HG03342 (cell line): Measurements from ENCODE around the gene SSH2.
"Not testable (repeated sequence)": the region's sequence is repeated elsewhere in the genome, so short reads cannot be mapped to it uniquely, and the experiment has no call there.

Experiments
- ATAC-seq: cut with Tn5 transposase; IDR thresholded peaks from one replicate; pipeline ENCODE4 v1.9.1; 2021; ENCODE audit warnings: mild to moderate bottlenecking, moderate library complexity; ENCODE audit not compliant: unreplicated experiment

SSH2 gene

DNA sequence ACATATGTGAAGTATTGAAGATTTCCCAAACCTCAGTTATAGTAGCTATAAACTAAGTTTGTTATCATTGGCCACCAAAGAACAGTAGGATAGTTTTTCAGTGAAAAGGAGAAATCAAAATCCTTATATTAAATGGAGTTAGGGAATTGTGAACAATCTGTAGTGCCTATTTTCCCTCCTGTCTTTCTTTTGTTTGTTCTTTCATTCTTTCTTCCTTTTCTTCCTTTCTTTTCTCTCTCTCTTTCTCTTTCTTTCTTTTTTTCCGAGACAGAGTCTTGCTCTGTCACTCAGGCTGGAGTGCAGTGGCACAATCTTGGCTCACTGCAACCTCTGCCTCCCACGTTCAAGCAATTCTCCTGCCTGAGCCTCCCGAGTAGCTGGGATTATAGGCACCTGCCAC, 48.8 kb downstream of the SSH2 start:
- ATAC-seq: no peak

DNA sequence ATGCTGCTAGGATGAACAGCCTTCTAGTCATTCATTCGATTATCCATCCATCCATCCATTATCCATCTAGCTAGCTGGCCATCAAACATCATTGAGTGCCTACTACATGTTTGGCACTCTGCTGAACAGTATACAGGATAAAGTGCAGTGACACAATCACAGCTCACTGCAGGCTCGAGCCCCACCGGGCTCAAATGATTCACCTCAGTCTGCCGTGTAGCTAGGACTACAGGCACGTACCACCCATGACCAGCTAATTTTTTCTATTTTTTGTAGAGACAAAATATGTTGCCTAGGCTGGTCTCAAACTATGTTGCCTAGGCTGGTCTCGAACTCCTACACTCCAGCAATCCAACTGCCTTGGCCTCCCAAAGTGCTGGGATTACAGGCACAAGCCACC, 50.0 kb downstream of the SSH2 start:
- ATAC-seq: no peak

DNA sequence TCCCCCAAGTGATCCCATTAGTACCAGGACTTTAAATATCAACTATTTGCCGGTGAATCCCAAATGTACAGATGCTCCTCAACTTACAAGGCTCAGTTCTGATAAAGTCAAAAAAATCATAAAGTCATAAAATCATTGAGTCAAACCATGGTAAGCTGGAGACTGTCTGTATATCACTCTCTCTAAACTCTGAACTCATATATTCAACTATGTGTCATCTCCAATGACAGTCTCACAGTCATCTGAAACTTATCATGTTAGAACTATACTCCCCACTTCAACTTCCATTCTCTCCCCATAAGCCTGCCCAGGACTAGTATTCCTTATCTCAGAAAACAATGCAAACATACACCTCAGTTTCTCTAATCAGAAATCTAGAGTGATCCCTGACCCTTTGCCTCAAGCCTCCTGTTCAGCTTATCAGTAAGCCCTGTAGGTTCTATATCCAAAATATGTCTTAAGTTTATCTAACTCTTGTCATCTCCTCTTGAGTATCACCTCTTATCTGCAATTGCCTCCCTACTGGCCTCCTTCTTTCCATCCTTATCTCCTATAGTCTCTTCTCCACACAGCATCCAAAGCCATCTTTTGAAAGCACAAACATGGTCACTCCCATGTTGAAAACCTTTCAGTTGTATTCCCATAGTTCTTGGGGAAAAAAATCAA, 55.0 kb downstream of the SSH2 start:
- no peak for ATAC-seq

DNA sequence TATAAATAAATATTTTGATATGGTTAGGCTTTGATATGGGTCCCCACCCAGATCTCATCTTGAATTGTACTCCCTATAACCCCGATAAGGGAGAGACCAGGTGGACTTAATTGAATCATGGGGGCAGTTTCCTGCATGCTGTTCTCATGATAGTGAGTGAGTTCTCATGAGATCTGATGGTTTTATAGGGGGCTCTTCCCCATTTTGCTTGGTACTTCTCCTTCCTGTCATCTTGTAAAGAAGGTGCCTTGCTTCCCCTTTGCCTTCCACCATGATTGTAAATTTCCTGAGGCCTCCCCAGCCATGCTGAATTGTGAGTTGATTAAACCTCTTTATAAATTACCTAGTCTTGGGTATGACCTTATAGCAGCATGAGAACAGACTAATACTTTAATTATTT, 55.7 kb downstream of the SSH2 start:
- ATAC-seq: not testable (repeated sequence)

DNA sequence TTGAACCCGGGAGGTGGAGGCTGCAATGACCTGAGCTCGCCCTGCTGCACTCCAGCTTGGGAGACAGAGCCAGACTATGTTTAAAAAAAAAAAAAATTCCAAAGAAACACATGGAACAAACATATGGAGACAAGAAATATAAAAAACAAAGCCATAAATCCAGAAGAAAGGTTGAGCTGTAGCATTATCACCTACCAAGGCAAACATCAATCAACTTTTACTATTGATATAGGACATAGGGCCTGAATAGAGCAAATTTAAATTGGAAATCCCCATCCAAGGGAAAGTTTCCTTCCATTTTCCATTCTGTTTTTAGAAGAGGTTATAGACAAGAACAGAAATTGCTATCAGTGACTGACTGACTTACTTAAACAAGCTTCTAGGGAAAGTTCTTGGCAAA, 56.6 kb downstream of the SSH2 start:
- ATAC-seq: no peak

DNA sequence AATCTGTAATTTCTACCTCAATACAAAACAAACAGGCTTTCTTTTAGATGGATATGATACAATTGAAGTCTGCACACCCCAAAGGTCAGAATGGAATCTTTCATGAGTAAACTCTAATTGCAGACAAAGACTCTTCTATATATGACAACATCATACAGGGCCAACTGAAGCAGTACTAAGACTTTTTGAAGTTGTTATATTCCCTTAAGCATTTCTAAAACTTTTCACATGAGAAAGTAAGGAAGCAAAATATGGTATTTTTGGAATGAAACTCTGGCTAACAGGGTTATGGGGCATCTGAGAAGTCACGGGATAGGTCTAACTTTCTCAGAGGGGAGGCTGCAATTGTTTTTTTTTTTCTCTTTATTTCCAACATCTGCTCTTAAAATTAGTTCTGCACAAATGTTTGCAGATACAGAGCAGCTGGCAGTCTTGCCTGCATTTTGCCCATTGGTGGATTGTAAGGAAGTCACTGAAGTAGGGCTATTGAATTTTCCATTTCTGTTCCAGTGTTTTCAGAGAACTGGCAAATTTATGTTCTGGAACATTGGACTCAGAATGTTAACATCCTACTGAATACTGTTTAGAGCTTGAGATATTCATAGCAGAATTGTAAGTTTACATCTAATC, 59.1 kb downstream of the SSH2 start:
- no peak for ATAC-seq

DNA sequence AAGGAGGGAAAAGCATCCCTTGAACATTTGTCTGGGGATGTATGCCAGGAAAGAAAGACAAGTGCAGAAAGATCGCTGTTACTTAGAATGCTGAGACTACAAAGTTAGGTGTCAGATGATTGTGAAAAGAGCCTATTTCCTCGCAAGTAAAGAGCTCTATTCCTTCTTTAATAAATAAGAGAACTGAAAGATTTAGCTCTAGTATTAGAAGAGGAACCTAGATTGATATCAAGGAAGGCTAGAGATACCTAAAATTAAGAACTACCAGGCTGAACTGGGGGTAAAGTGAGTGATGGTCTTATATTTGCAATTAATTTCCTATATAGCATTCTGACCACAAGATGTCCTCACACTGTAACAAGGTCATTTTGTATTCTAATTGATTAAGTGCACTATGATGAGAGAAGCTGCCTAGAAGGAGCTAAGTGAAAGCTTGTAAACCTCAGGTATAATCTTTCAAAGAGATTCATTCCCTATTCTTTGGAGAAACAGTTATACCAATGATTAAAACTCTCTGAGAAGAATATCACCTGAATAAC, 62.3 kb downstream of the SSH2 start:
- ATAC-seq: no peak

DNA sequence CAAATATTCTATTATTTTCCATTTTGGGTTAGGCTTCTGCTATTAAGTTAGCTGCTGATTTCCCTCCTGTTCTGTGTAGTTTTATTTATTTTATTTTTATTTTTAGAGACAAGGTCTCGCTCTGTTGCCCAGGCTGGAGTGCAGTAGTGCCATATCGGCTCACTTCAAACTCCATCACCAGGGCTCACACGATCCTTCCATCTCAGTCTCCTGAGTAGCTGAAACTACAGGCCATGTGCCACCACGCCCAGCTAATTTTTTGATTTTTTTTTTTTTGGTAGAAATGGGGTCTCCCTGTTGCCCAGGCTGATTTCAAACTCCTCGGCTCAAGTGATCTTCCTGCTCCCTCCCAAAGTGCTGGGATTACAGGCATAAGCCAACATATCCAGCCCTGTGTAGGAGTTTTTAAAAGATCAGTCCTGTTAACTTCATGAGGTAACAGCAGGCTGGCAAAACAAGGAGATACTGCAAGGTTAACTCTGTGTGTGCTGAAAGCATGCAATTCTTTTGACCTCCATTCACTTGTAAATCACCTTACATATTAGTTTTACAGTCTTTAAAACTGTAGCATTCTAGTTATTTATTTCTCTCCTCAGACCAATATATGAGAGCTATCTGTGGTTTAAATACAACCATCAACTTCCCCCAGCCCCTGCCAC, 63.2 kb downstream of the SSH2 start:
- no peak for ATAC-seq

DNA sequence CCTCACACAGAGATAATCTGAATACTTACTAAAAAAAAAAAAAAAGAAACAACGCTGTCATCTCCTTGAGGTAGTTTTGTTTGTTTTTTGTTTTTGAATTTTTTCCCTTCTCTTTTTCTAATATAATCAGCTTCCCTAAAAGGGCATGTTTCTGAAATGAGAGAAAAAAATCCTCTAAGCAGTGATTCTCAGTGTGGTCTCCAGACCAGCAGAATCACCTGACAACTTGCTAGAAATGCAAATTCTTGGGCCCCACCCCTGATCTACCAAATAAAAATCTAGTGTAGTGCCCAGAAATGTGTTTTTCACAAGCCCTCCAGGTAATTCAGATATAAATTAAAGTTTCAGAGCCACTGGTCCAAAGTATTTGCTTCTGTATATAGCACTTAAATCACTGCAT, 65.4 kb downstream of the SSH2 start:
- ATAC-seq: no peak

DNA sequence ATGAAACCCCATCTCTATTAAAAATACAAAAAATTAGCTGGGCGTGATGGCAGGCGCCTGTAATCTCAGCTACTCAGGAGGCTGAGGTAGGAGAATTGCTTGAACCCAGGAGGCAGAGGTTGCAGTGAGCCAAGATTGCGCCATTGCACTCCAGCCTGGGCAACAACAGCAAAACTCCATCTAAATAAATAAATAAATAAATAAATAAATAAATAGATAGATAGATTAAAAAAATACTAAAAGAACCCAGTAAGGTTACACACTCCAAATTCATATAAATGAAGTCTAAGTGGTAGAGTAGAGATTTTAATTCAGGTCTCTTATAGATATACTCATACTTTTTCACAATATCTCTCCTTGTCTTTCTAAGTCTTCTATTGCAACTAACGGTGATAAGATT, 65.9 kb downstream of the SSH2 start:
- not testable (repeated sequence) for ATAC-seq

DNA sequence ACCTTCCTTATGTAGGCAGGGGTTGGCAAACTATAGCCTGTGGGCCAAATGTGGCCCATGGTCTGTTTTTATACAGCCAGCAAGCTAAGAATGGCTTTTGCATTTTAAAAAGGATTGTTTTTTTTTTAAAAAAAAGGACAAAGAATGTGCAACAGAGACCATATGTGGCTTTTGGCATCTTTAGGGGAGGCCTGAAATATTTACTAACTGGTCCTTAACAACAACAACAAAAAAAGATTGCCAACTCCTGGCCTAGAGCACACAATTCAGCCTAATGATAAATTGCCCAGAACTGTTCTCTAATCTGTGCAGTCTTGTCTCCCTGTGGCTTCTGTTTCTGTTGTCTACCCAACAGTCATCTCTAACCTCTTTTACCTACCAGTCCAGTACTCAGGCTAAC, 67.1 kb downstream of the SSH2 start:
- no peak for ATAC-seq

DNA sequence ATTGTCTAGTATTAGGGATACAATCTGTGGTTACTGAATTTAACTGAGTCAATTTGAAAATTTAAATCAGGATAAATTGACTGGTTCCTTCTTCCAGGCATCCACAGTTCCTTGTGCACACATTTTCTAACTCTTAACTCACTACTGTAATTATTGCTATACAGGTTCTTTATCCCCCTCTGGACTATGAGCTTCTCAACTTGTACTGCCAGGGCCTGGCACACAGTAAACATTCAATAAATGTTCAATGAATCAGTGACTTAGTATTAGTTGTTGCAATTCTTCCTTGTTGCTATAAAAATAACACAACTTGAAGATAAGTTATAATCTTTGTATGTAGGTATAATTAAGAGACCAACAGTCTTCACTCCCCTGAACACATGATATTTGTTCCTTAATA, 67.9 kb downstream of the SSH2 start:
- no peak for ATAC-seq

DNA sequence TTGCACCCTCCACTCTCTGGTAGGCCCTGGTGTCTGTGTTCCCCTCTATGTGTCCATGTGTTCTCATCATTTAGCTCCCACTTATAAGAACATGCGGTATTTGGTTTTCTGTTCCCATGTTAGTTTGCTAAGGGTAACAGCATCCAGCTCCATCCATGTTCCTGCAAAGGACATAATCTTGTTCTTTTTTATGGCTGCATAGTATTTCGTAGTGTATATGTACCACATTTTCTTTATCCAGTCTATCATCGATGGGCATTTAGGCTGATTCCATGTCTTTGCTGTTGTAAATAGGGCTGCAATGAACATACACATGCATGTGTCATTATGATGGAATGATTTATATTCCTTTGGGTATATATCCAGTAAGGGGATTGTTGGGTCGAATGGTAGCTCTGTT, 70.6 kb downstream of the SSH2 start:
- not testable (repeated sequence) for ATAC-seq

DNA sequence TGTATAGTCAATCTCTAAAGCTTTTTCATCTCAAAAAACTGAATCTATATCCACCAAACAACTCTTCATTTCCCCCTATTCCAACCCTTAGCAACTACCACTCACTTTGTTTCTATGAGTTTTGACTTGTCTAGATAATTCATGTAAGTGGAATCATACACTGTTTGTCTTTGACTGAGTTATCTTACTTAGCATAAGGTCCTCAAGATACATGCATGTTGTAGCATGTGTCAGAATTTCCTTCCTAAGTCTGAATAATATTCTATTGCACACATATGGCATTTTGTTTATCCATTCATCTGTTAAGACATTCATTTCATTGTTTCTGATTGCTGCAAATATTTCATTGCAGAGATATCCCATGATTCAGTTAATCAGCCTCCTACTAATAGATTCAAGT, 72.2 kb downstream of the SSH2 start:
- no peak for ATAC-seq

DNA sequence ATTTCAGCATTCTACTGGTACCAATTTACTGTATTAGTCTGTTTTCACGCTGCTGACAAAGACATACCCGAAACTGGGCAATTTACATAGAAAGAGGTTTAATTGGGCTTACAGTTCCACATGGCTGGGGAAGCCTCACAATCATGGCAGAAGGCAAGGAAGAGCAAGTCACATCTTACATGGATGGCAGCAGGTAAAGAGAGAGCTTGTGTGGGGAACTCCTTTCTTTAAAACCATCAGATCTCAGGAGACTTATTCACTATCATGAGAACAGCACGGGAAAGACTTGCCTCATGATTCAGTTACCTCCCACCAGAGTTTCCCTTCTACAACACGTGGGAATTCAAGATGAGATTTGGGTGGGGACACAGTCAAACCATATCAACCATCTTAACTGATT, 72.9 kb downstream of the SSH2 start:
- ATAC-seq: not testable (repeated sequence)

DNA sequence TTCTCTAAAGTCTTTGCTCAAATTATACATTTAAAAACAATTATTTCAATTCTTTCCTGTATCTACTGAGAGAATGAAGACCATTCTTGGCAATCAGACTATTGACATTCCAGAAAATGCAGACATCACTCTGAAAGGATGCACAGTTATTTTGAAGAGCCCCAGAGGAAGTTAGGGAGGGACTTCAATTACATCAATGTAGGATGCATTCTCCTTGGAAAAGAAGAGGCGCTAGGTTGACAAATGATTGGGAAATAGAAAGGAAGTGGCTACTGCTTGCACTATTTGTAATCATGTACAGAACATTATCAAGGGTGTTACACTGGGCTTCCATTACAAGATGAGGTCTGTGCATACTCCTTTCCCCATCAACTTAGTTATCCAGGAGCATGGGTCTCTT, 74.3 kb downstream of the SSH2 start:
- ATAC-seq: no peak

DNA sequence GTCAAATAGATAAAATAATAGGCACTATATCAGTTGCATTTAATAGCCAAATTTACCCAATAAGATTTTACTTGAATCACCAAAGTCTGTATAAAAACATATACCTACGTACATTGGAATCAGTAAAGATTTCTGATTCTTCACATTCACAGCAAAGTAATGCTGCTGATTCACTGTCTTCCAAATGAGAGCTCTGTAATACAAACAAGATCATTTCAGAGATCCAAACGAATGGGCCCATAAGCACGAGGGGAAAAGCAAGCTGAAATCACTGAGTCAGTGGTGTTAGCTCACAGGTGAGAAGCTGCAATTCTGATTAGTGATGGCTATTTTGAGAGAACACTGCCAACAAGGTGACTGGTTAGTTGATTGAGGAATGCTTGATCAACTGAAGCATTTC, 81.3 kb downstream of the SSH2 start:
- no peak for ATAC-seq

DNA sequence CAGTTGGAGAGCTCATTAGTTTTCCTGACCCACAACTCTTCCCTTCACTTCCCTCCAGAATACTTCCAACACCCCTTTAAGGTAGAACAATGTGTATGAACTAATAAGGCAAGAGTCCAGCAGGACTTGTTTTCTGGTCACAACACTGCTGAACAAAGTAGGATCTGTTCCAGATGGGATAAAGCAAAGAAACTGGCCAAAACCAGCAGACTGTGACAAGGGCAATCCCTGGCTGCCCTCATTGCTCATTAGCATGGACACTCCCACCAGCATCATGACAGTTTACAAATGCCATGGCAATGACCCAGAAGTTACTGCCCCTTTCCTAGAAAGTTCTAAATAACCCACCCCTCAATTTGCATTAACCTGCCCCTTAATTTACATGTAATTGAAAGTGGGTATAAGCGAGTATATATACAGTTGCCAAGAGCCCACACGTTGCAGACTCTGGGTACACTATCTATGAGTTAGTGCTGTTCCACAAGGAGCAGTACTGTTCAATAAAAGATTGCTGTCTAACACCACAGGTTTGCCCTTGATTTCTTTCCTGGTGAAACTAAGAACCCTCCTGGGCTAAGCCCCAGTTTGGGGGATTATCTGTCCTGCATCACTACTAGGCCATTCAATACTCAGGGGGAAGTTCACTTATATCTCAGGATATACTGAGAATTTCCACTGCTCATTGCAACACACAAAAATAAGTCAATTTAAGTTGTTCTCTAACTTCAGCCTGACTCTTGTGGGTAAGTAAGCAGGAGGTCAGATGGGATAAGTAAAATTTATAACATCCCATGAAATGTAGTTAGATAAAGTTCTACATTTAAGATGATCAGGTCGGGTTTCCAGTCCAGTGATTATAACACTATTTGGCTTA, 82.3 kb downstream of the SSH2 start:
- no peak for ATAC-seq

DNA sequence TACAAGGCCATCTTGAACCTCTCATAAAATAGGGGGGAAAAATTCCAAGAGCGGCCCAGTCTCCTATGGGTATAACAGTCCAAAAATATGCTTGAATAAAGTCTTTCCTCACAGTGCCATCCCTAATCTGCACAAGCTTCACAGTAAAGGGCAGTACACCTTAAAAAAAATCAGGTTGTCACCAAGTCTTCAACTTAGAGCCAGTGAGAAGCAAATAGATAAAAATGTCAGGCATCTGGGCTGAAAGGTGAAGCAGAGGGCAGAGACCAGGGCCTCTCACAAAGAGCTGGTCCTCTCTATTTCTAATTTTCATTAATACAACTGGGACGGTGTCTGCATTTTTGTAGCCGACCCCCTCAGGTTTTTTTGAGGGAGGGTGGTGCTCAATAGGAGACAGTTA, 82.9 kb downstream of the SSH2 start:
- ATAC-seq: no peak

DNA sequence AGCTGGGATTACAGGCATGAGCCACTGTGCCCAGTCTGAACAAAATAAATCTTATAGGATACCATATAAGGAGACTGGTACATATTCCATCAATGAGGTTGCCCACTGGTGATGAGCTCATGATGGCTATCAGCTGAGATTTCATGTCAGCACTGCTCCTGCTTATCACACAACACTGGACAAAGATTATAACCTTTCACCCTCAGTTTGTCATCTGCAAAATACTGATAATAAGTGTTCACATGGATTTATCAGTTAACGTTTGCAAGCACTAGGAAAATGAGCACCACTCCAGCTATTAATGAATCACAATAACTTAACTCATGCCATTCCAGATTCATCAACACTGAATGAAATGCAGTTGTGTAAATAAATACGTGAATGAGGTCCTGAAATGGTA, 83.7 kb downstream of the SSH2 start:
- ATAC-seq: no peak

DNA sequence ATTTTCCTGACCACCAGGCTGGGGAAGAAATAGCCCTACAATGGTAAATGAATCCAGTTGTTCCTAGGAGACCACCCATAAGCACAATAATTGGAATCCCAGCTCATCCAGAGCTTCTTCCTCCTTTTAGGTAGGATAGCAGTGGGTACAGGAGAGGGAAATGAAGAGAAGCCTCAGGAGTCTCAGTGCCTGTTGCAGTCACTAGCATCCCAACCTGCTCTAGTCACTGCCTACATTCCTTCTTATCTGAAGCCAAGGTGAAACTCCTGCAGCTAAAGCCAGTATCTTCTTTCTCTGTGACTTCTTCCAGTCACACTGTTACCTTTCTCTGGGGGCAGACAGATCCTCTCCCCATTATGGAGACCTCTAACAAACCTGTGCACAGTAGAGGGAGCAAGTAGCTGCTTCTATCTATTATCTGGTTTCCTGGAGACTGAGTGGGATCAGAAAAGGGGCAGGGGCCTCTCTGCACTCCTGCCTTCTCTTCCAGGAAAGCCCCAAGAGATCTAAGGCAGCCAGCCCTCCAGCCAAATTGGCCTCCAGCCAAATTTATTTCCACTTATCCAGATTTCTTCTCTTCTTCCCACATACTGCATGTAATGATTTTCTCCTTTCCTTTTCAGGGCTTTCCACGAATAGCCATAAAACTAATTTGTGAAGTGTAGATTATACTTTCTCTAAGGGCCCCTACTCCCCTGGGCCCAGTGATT, 85.5 kb downstream of the SSH2 start:
- no peak for ATAC-seq
